Effector memory CD8-positive, alpha-beta T cell (primary cell): ENCODE data around the gene PIK3R3.

Experiments
- ATAC-seq: fragments of 150-1000 bp; cut with Tn5 transposase; replicated peaks from 2 replicates; pipeline ENCODE4 v1.10.0; 2021; ENCODE audit warnings: mild to moderate bottlenecking, moderate library complexity
- DNase-seq, 3 experiments: peaks; one replicate each; pipeline ENCODE4 v3.0.0; 2021
- H3K27ac Mint-ChIP-seq, 2 donors: one replicate each; pipeline ENCODE4 v1.8.0; 2022; ENCODE audit warnings: mild to moderate bottlenecking in 2 of 2, mixed read lengths in 2 of 2, moderate library complexity in 2 of 2
- H3K27me3 Mint-ChIP-seq, 2 donors: one replicate each; pipeline ENCODE4 v1.8.0; 2022; ENCODE audit warnings: mixed read lengths in 2 of 2
- H3K36me3 Mint-ChIP-seq: one replicate; pipeline ENCODE4 v1.8.0; 2022; ENCODE audit warnings: mild to moderate bottlenecking, moderate library complexity, mixed read lengths; ENCODE audit not compliant: insufficient read depth
- H3K4me1 Mint-ChIP-seq, 2 donors: one replicate each; pipeline ENCODE4 v1.8.0; 2022; ENCODE audit warnings: low read depth in 2 of 2, mixed read lengths in 2 of 2
- H3K4me3 Mint-ChIP-seq, 2 donors: one replicate each; pipeline ENCODE4 v1.8.0; 2022; ENCODE audit warnings: mild to moderate bottlenecking in 2 of 2, mixed read lengths in 2 of 2, moderate library complexity in 2 of 2
- H3K9me3 Mint-ChIP-seq, 2 donors: one replicate each; pipeline ENCODE4 v1.8.0; 2022; ENCODE audit warnings: mixed read lengths in 2 of 2
- total RNA-seq, 9 experiments: gene quantifications; one replicate each; lab custom pipeline; 2026; lab: John Stamatoyannopoulos, UW

The PIK3R3 gene
- total RNA-seq, result 2.7 to 9.4 (median 4.1) reads per million in 9 experiments

- peak; percentile 75 to 80 (median 79) for DNase-seq
- Mint-ChIP-seq H3K4me3 (peak within 1 kb of the TSS; percentile 91 to 97), H3K27me3 (peaks cover 0 to 6% of the 10 kb centered on the region in 2 donors), H3K4me1 (peaks cover 19 to 22% of the 10 kb centered on the region in 2 donors), H3K36me3 (peaks cover 5% of the 10 kb centered on the region), H3K9me3 (no peaks in the 10 kb centered on the region), H3K27ac (peak within 1 kb of the TSS; percentile 94 to 97)
- ATAC-seq, result peak; percentile 90
Measured at GRCh38 chr1:46132529-46133180, at the start of gene PIK3R3. PIK3R3 (minus strand) TSS chr1:46132629; CDS start chr1:46131952, 677 bp downstream.

GRCh38 chr1:46181343-46182260 is 49.2 kb upstream of the PIK3R3 start:
- ATAC-seq, result no peak
- no peaks in the 10 kb centered on the region for H3K27me3 Mint-ChIP-seq
- H3K9me3 Mint-ChIP-seq, result no peaks in the 10 kb centered on the region
- no peak for DNase-seq
- no peaks in the 10 kb centered on the region for H3K36me3 Mint-ChIP-seq
- no peak overlapping the region for H3K27ac Mint-ChIP-seq
- peaks cover 5 to 12% of the 10 kb centered on the region in 2 donors for H3K4me1 Mint-ChIP-seq
- no peak overlapping the region for H3K4me3 Mint-ChIP-seq

GRCh38 chr1:46180082-46180616 is 47.7 kb upstream of the PIK3R3 start:
- no peak for ATAC-seq
- DNase-seq, result no peak
- Mint-ChIP-seq H3K36me3 (no peaks in the 10 kb centered on the region), H3K27me3 (no peaks in the 10 kb centered on the region), H3K4me1 (peaks cover 5 to 11% of the 10 kb centered on the region in 2 donors), H3K9me3 (no peaks in the 10 kb centered on the region), H3K4me3 (no peak overlapping the region), H3K27ac (no peak overlapping the region)

- H3K27ac Mint-ChIP-seq, result no peak overlapping the region
- H3K4me1 Mint-ChIP-seq, result peaks cover 5 to 6% of the 10 kb centered on the region in 2 donors
- DNase-seq, result peak; percentile 63 to 66 (median 65)
- no peaks in the 10 kb centered on the region for H3K9me3 Mint-ChIP-seq
- no peak overlapping the region for H3K4me3 Mint-ChIP-seq
- H3K36me3 Mint-ChIP-seq, result no peaks in the 10 kb centered on the region
- peak; percentile 85 for ATAC-seq
- no peaks in the 10 kb centered on the region for H3K27me3 Mint-ChIP-seq
Measured at GRCh38 chr1:46179138-46180081, 47.0 kb upstream of the PIK3R3 start.

DNA sequence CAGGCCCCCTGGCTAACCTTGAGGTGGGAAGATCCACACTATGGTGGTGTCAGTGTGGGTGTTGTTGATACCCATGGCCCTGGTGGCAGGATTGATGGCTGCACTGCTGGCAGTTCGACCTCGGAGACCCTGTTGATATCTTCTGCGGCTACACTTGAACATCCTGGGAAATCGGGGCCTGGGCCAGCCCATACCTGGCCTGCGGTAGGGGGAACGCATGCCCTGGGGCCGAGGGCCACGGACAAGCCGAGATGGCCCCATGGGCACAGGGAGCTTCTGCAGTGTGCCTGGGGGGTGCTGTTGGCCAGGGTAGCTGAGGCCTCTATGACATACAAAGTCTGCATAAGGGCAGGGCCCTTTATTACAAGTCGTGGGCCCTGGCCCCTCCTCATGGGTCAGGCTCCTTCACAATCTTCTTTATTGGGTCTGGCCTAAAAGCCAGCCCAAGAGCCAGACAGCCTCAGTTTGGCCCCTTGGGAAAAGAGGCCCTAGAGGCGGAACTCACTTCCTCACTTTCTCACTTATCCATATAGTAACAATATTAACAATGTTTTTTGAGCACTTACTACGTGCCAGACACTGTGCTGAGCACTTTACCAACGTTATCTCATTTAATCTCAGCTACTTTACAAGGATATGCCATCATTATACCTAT is 43.9 kb upstream of the PIK3R3 start, which contains the start of gene P3R3URF:
Gene P3R3URF, minus strand, starts transcription at position 278 of the 655 bp plus-strand sequence. Its CDS starts 17 bp downstream, at position 261.
- Mint-ChIP-seq H3K9me3 (no peaks in the 10 kb centered on the region), H3K36me3 (no peaks in the 10 kb centered on the region), H3K4me3 (no peak within 1 kb of the TSS), H3K4me1 (no peaks in the 10 kb centered on the region), H3K27me3 (peaks cover 0 to 11% of the 10 kb centered on the region in 2 donors), H3K27ac (no peak within 1 kb of the TSS)
- DNase-seq, result no peak
- no peak for ATAC-seq

GRCh38 chr1:46175243-46175642 is 42.8 kb upstream of the PIK3R3 start:
- Mint-ChIP-seq H3K4me1 (no peaks in the 10 kb centered on the region), H3K9me3 (no peaks in the 10 kb centered on the region), H3K27me3 (peaks cover 0 to 20% of the 10 kb centered on the region in 2 donors), H3K4me3 (no peak overlapping the region), H3K36me3 (no peaks in the 10 kb centered on the region), H3K27ac (no peak overlapping the region)
- DNase-seq, result no peak
- ATAC-seq, result no peak

- Mint-ChIP-seq H3K27me3 (peaks cover 0 to 20% of the 10 kb centered on the region in 2 donors), H3K36me3 (no peaks in the 10 kb centered on the region), H3K9me3 (no peaks in the 10 kb centered on the region), H3K4me3 (no peak within 1 kb of the TSS), H3K27ac (no peak within 1 kb of the TSS), H3K4me1 (no peaks in the 10 kb centered on the region)
- no peak for DNase-seq
- no peak for ATAC-seq
Measured at GRCh38 chr1:46174448-46175231, 42.2 kb upstream of the PIK3R3 start, which contains the start of gene TSPAN1. TSPAN1 (plus strand) TSS chr1:46175087; CDS start chr1:46181108, 6,021 bp downstream.

DNA sequence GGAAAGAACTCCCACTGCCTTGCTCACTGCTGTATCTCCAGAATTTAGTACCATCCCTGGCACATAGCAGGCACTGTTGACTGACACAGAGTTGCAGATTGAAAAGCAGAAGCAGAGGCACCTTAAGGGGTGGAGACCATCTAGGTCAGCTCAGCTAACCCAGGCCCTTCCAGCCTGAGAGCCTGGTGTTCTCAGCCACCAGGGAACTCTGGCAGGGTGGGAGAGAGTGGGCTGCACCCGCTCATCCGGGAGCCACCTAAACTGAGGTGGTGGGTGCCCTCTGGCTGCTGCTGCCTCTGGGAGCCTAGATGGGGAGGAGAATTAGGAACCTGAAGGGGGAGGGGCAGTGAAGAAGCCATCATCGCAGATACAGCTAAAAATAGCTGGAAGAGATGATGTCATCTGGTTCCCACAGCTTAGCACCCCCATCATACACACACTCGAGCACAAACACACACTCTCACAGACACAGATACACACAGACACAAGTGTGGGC is 41.0 kb upstream of the PIK3R3 start:
- ATAC-seq (no peak), DNase-seq (no peak)
- no peaks in the 10 kb centered on the region for H3K4me1 Mint-ChIP-seq
- no peaks in the 10 kb centered on the region for H3K9me3 Mint-ChIP-seq
- H3K27me3 Mint-ChIP-seq, result peaks cover 0 to 20% of the 10 kb centered on the region in 2 donors
- H3K36me3 Mint-ChIP-seq, result no peaks in the 10 kb centered on the region
- H3K27ac Mint-ChIP-seq, result no peak overlapping the region
- H3K4me3 Mint-ChIP-seq, result no peak overlapping the region

DNA sequence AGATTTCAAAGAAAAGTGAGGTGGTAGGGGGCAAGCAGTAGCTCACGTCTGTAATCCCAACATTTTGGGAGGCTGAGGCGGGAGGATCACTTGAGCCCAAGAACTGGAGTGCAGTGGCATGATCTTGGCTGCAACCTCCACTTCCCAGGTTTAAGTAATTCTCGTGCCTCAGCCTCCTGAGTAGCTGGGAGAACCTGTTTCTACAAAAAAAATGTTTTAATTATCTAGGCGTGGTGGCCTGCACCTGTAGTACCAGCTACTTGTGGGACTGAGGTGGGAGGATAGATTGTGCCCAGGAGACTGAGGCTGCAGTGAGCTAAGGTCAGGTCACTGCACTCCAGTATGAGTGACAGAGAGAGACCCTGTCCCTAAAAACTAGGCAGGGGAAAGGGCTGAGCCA is 39.9 kb upstream of the PIK3R3 start:
- H3K9me3 Mint-ChIP-seq, result no peaks in the 10 kb centered on the region
- H3K4me3 Mint-ChIP-seq, result no peak overlapping the region
- no peaks in the 10 kb centered on the region for H3K36me3 Mint-ChIP-seq
- peaks cover 0 to 20% of the 10 kb centered on the region in 2 donors for H3K27me3 Mint-ChIP-seq
- H3K27ac Mint-ChIP-seq, result no peak overlapping the region
- DNase-seq, result no peak
- ATAC-seq, result no peak
- H3K4me1 Mint-ChIP-seq, result peaks cover 4% of the 10 kb centered on the region in 2 donors

GRCh38 chr1:46171871-46172270 is 39.4 kb upstream of the PIK3R3 start:
- Mint-ChIP-seq H3K27ac (no peak overlapping the region), H3K9me3 (no peaks in the 10 kb centered on the region), H3K36me3 (no peaks in the 10 kb centered on the region), H3K4me1 (peaks cover 7 to 8% of the 10 kb centered on the region in 2 donors), H3K27me3 (peaks cover 0 to 20% of the 10 kb centered on the region in 2 donors), H3K4me3 (no peak overlapping the region)
- no peak for DNase-seq
- ATAC-seq, result no peak

DNA sequence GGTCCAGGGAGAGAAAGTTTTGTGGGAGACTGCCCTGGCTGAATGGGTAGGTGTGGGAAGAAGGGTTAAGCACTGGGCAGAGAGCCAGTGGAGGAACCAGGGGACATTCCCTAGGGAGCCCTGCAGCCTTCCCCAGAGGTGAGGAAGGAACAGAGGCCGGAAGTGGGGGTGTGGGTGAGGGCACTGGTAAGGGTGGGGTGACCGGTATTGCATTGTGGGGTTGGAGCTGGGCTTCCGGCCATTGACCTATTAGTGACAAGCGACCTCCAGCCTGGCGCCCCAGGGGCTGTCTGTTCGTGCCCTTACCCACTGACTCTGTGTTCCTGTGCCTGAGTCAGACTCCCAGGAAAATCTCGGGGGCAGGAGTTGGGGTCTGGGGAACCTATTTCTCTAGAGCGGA is 38.9 kb upstream of the PIK3R3 start:
- ATAC-seq, result no peak
- H3K4me3 Mint-ChIP-seq, result no peak overlapping the region
- peaks cover 12 to 13% of the 10 kb centered on the region in 2 donors for H3K4me1 Mint-ChIP-seq
- H3K36me3 Mint-ChIP-seq, result no peaks in the 10 kb centered on the region
- no peak overlapping the region for H3K27ac Mint-ChIP-seq
- DNase-seq, result no peak
- H3K9me3 Mint-ChIP-seq, result no peaks in the 10 kb centered on the region
- peaks cover 0 to 20% of the 10 kb centered on the region in 2 donors for H3K27me3 Mint-ChIP-seq
